Osteocyte (in vitro differentiated cells): ENCODE results near the gene C5orf15. TPM values are rescaled to one million over a fixed set of nuclear protein-coding genes. Genes with fewer than 3 reads are reported as not detected.

Experiments used
- DNase-seq: peaks from one replicate; pipeline ENCODE4 v3.0.0; 2021; ENCODE audit warnings: mixed read lengths; ENCODE audit not compliant: unreplicated experiment; ENCODE audit errors: extremely low spot score
- H3K27ac Mint-ChIP-seq: one replicate; pipeline ENCODE4 v1.8.0; 2021; ENCODE audit warnings: mild to moderate bottlenecking, mixed read lengths; ENCODE audit not compliant: unreplicated experiment
- H3K27me3 Mint-ChIP-seq: one replicate; pipeline ENCODE4 v1.8.0; 2021; ENCODE audit warnings: mixed read lengths; ENCODE audit not compliant: unreplicated experiment
- H3K36me3 Mint-ChIP-seq: one replicate; pipeline ENCODE4 v1.8.0; 2021; ENCODE audit warnings: mixed read lengths; ENCODE audit not compliant: unreplicated experiment
- H3K4me1 Mint-ChIP-seq: one replicate; pipeline ENCODE4 v1.8.0; 2021; ENCODE audit warnings: mixed read lengths; ENCODE audit not compliant: unreplicated experiment
- H3K4me3 Mint-ChIP-seq: one replicate; pipeline ENCODE4 v1.8.0; 2021; ENCODE audit warnings: mild to moderate bottlenecking, moderate library complexity, mixed read lengths; ENCODE audit not compliant: unreplicated experiment
- H3K9me3 Mint-ChIP-seq: one replicate; pipeline ENCODE4 v1.8.0; 2021; ENCODE audit warnings: mixed read lengths; ENCODE audit not compliant: unreplicated experiment
- CTCF ChIP-seq: fragments of 200-600 bp; sonication (generic); IDR thresholded peaks from 2 replicates; pipeline ENCODE4 v1.5.0; 2021; ENCODE audit warnings: antibody characterized with exemption, mild to moderate bottlenecking, moderate library complexity
- total RNA-seq: library from RNA; stranded (reverse); gene quantifications from 2 replicates; pipeline ENCODE4 v1.2.1, GENCODE V29; 2021

The C5orf15 gene
- total RNA-seq, 1 donor from 2014 or later: 62.6 TPM

- DNase-seq: no peak
- no peaks in the 10 kb centered on the region for H3K27me3 Mint-ChIP-seq
- peaks cover 18% of the 10 kb centered on the region for H3K36me3 Mint-ChIP-seq
- H3K27ac Mint-ChIP-seq: peak overlapping the region; percentile 41
- no peaks in the 10 kb centered on the region for H3K9me3 Mint-ChIP-seq
- peaks cover 11% of the 10 kb centered on the region for H3K4me1 Mint-ChIP-seq
- TF ChIP-seq CTCF: no peak
- H3K4me3 Mint-ChIP-seq: no peak overlapping the region
Observed at GRCh38 chr5:133953568-133954145, 14.8 kb downstream of the C5orf15 start.

GRCh38 chr5:133952729-133953567 is 15.5 kb downstream of the C5orf15 start:
- H3K4me3 Mint-ChIP-seq: no peak overlapping the region
- DNase-seq: no peak

GRCh38 chr5:133950821-133951612 is 17.4 kb downstream of the C5orf15 start:
- Mint-ChIP-seq H3K36me3 (peaks cover 6% of the 10 kb centered on the region), H3K27me3 (peaks cover 2% of the 10 kb centered on the region), H3K27ac (no peak overlapping the region), H3K9me3 (no peaks in the 10 kb centered on the region), H3K4me3 (no peak overlapping the region), H3K4me1 (peaks cover 11% of the 10 kb centered on the region)
- TF ChIP-seq CTCF: no peak
- DNase-seq: no peak

More at GRCh38 chr5:133952729-133953567, 15.5 kb downstream of the C5orf15 start:
- Mint-ChIP-seq H3K4me1 (peaks cover 11% of the 10 kb centered on the region), H3K27ac (peak overlapping the region; percentile 41), H3K27me3 (no peaks in the 10 kb centered on the region), H3K9me3 (no peaks in the 10 kb centered on the region), H3K36me3 (peaks cover 17% of the 10 kb centered on the region)
- no peak for TF ChIP-seq CTCF

GRCh38 chr5:133948721-133949120 is 19.7 kb downstream of the C5orf15 start:
- Mint-ChIP-seq H3K27ac (no peak overlapping the region), H3K36me3 (no peaks in the 10 kb centered on the region), H3K9me3 (no peaks in the 10 kb centered on the region), H3K4me3 (no peak overlapping the region), H3K27me3 (peaks cover 5% of the 10 kb centered on the region), H3K4me1 (peaks cover 10% of the 10 kb centered on the region)
- no peak for TF ChIP-seq CTCF
- DNase-seq: no peak

GRCh38 chr5:133947431-133947841 is 21.0 kb downstream of the C5orf15 start:
- DNase-seq: peak; percentile 3
- Mint-ChIP-seq H3K4me1 (no peaks in the 10 kb centered on the region), H3K27me3 (peaks cover 6% of the 10 kb centered on the region), H3K4me3 (no peak overlapping the region), H3K9me3 (no peaks in the 10 kb centered on the region), H3K36me3 (no peaks in the 10 kb centered on the region), H3K27ac (no peak overlapping the region)
- no peak for TF ChIP-seq CTCF
